ENCODE results near the gene BMP2. TPM values are rescaled to one million over a fixed set of nuclear protein-coding genes. Genes with fewer than 3 reads are reported as not detected.

Gene BMP2
- polyA plus RNA-seq, 2 of the 4 experiments (the other 2 are of a cell fraction) = 0.19 to 0.23 TPM

- ChIA-PET CTCF (interaction anchor here (0.7 to 1.4 kb wide), 2 partner anchors 46 kb away, joined by 3 to 5 read pairs; no protein-coding TSS in a partner anchor), POLR2A (no interaction called here)
- Histone ChIP-seq H3K4me3 (no peak overlapping the region), H3K9me3 (0 out of 3 replicates have a peak, but pooled peaks cover under 1% of the 10 kb centered on the region), H3K4me2 (no peak overlapping the region), H3K4me1 (no peaks in the 10 kb centered on the region), H3K27ac (no peak overlapping the region)
- ATAC-seq (no peak), DNase-seq (ENCODE audit: low read depth in 1 of 2, low spot score in 1 of 2) (no peak), FAIRE-seq (no peak)
- WGBS (ENCODE audit: missing lambda C conversion rate) = 3% methylated on average over 6 of the region's 6 CpGs
- no peak for TF ChIP-seq BCL3 (IDR thresholded peaks at IDR 0.05)
Measured at GRCh38 chr20:6811262-6812035, 44.0 kb downstream of the BMP2 start.

- POLR2A ChIA-PET = no interaction called here
- no peak for ATAC-seq
- Histone ChIP-seq H3K4me1 (no peaks in the 10 kb centered on the region), H3K27ac (no peak overlapping the region), H3K4me2 (no peak overlapping the region), H3K9me3 (no peaks in the 10 kb centered on the region), H3K4me3 (no peak overlapping the region)
- WGBS (ENCODE audit: missing lambda C conversion rate) = 20% methylated on average over 6 of the region's 6 CpGs
- no peak for DNase-seq (ENCODE audit: low read depth in 1 of 2, low spot score in 1 of 2)
- CTCF ChIA-PET = interaction anchor here (1.4 kb wide), 1 partner anchor 47 kb away, joined by 5 read pairs; no protein-coding TSS in a partner anchor
- FAIRE-seq = no peak
- TF ChIP-seq NPAS2 (CRISPR knock-in tag; IDR thresholded peaks at IDR 0.05; ENCODE audit: borderline replicate concordance) = no peak
- no peak for TF ChIP-seq NFE2L2 (conservative IDR thresholded peaks at IDR 0.05; ENCODE audit: low read length)
- TF ChIP-seq MYC (IDR thresholded peaks at IDR 0.05; ENCODE audit: borderline replicate concordance, low read length) = no peak
- no peak for TF ChIP-seq ZNF302 (CRISPR knock-in tag; IDR thresholded peaks at IDR 0.05)
- no peak for TF ChIP-seq ESRRA (IDR thresholded peaks at IDR 0.05; ENCODE audit: borderline replicate concordance, low read length)
- TF ChIP-seq ZSCAN20 (CRISPR knock-in tag; IDR thresholded peaks at IDR 0.05) = no peak
- TF ChIP-seq ZFP36 (IDR thresholded peaks at IDR 0.05; ENCODE audit: borderline replicate concordance, partially characterized antibody) = no peak
Measured at GRCh38 chr20:6812530-6812929, 45.0 kb downstream of the BMP2 start.

GRCh38 chr20:6814945-6815344 lies 47.5 kb downstream of the BMP2 start:
- POLR2A ChIA-PET = no interaction called here
- DNase-seq (ENCODE audit: low read depth in 1 of 2, low spot score in 1 of 2) = no peak
- Histone ChIP-seq H3K4me2 (no peak overlapping the region), H3K4me3 (no peak overlapping the region), H3K27ac (no peak overlapping the region), H3K4me1 (no peaks in the 10 kb centered on the region), H3K9me3 (no peaks in the 10 kb centered on the region; the same call in 2 of the 3 replicates)
- WGBS (ENCODE audit: missing lambda C conversion rate) = 13% methylated on average over 4 of the region's 4 CpGs
- ATAC-seq = no peak
- FAIRE-seq = no peak
- CTCF ChIA-PET = no interaction called here
- no peak for TF ChIP-seq CBX8 (IDR thresholded peaks at IDR 0.05)
- no peak for TF ChIP-seq BHLHE40 (IDR thresholded peaks at IDR 0.05; ENCODE audit: low read depth, low read length)
- no peak for TF ChIP-seq CEBPB (IDR thresholded peaks at IDR 0.05)
- TF ChIP-seq GATA3 (IDR thresholded peaks at IDR 0.05; ENCODE audit: borderline replicate concordance) = no peak
- no peak for TF ChIP-seq HMGXB4 (CRISPR knock-in tag; IDR thresholded peaks at IDR 0.05; ENCODE audit: borderline replicate concordance)
- no peak for TF ChIP-seq SREBF2 (IDR thresholded peaks at IDR 0.05)
- no peak for TF ChIP-seq RAD21 (conservative IDR thresholded peaks at IDR 0.05 in 1 of 2, IDR thresholded peaks at IDR 0.05 in 1 of 2)
- TF ChIP-seq TP53 (CRISPR knock-in tag; IDR thresholded peaks at IDR 0.05) = no peak
- no peak for TF ChIP-seq HES2 (IDR thresholded peaks at IDR 0.05)
- no peak for TF ChIP-seq HDAC2 (IDR thresholded peaks at IDR 0.05)
- no peak for TF ChIP-seq BCL3 (IDR thresholded peaks at IDR 0.05)
- no peak for TF ChIP-seq CTCF (IDR thresholded peaks at IDR 0.05)
- no peak for TF ChIP-seq E2F6 (IDR thresholded peaks at IDR 0.05; ENCODE audit: borderline replicate concordance, low read depth)

Data from A549 (cell line).